Fibroblast of the aortic adventitia (primary cell): Measurements from ENCODE around the gene ADAMTS1. TPM values are rescaled to one million over a fixed set of nuclear protein-coding genes. Genes with fewer than 3 reads are reported as not detected.
A peak's percentile ranks its signal among the peaks of the same experiment; 100 is the strongest.

Experiments
- DNase-seq: peaks from one replicate; pipeline ENCODE4 v3.0.0-alpha.2; 2010; ENCODE audit warnings: low read depth
- H3K4me3 ChIP-seq: 2 replicates; pipeline ENCODE4 v1.5.1; 2011; ENCODE audit warnings: low read depth, mild to moderate bottlenecking, control low read depth, low read length, moderate library complexity
- total RNA-seq: library from RNA; depleted of rRNA; stranded (reverse); fragments of >200 nt; gene quantifications from 2 replicates; pipeline ENCODE4 v1.2.3, GENCODE V29; 2012; ENCODE audit warnings: low replicate concordance
- TF ChIP-seq, protein P1 (sequence below): IDR thresholded peaks from 2 replicates; pipeline ENCODE4 v1.5.1; 2011; ENCODE audit warnings: mild to moderate bottlenecking, low read length, control low read depth, inconsistent platforms; ENCODE audit not compliant: insufficient read depth

The ADAMTS1 gene
- total RNA-seq, 1 donor = 284 TPM

GRCh38 chr21:26818906-26819305 lies 26.3 kb downstream of the ADAMTS1 start:
- no peak for DNase-seq
- TF ChIP-seq, protein P1, sequence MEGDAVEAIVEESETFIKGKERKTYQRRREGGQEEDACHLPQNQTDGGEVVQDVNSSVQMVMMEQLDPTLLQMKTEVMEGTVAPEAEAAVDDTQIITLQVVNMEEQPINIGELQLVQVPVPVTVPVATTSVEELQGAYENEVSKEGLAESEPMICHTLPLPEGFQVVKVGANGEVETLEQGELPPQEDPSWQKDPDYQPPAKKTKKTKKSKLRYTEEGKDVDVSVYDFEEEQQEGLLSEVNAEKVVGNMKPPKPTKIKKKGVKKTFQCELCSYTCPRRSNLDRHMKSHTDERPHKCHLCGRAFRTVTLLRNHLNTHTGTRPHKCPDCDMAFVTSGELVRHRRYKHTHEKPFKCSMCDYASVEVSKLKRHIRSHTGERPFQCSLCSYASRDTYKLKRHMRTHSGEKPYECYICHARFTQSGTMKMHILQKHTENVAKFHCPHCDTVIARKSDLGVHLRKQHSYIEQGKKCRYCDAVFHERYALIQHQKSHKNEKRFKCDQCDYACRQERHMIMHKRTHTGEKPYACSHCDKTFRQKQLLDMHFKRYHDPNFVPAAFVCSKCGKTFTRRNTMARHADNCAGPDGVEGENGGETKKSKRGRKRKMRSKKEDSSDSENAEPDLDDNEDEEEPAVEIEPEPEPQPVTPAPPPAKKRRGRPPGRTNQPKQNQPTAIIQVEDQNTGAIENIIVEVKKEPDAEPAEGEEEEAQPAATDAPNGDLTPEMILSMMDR = no peak
- H3K4me3 ChIP-seq = no peak overlapping the region

GRCh38 chr21:26815197-26815596 lies 30.0 kb downstream of the ADAMTS1 start:
- no peak overlapping the region for H3K4me3 ChIP-seq
- TF ChIP-seq, protein P1 = no peak
- no peak for DNase-seq

DNA sequence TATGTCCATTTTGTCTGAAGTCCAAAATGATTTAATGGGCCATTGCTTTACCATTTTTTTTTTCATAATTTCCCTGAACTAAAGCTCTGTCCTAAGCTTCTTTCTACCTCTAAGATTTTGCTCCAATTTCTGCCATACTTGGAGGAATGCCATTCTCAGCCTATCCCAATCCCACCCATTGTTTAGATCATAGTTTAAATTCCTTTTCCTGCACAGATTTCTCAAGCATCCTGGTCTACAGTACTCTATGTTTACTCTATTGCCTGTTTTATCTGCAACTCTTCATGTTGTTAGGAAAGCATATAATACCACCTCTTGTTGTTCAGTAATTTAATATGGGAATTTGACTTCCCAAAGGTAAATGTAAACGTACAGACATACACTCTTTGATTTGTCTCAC lies 30.8 kb downstream of the ADAMTS1 start:
- peak; percentile 55 for DNase-seq
- TF ChIP-seq, protein P1 = no peak
- H3K4me3 ChIP-seq = no peak overlapping the region

DNA sequence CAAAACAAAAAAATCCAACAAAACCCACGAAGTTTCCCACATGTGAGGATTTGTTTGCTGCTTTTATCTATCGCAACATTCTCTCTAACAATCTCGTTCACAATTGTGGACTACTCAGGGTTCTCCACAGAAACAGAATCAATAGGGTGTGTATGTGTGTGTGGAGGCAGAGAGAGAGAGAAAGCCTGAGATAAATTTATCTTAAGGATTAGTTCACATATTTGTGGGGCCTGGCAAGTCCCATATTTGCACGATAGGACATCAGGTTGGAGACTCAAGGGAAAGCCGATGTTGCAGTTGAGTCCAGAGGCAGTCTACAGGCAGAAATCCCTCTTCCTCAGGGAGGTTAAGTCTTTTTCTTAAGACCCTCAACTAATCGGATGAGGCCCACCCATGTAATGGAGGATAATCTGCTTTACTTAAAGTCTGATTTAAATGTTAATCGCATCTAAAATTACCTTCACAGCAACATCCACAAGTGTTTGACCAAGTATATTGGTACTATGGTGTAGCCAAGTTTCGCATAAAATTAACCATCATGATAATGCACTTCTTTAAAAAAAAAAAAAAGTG lies 31.7 kb downstream of the ADAMTS1 start:
- TF ChIP-seq, protein P1 = no peak
- DNase-seq = no peak
- H3K4me3 ChIP-seq = no peak overlapping the region

- DNase-seq = no peak
- TF ChIP-seq, protein P1 = no peak
- no peak overlapping the region for H3K4me3 ChIP-seq
Measured at GRCh38 chr21:26812173-26812572, 33.0 kb downstream of the ADAMTS1 start.

DNA sequence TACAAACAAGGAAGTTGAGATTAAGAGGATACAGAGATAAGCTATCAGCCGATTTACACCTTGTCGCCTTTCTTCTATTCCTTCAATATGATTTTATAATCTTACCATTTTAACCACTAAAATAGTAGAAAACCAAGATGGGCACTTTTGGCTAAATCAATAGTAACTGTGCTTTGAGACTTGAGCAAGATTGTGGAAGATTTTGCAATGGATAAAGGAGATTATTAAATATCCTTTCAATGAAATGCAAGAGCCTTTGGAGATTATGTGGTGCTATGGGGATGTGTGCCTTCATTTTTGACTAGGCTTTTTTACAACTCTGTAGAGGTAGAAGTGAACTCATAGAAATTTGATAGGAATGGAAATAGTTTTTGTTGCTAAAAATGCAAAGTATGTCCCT lies 33.7 kb downstream of the ADAMTS1 start:
- no peak overlapping the region for H3K4me3 ChIP-seq
- DNase-seq = no peak
- TF ChIP-seq, protein P1 = no peak

GRCh38 chr21:26810676-26811415 lies 34.4 kb downstream of the ADAMTS1 start:
- peak; percentile 62 for DNase-seq
- no peak overlapping the region for H3K4me3 ChIP-seq
- TF ChIP-seq, protein P1 = no peak
